Stimulated activated memory B cell treated with anti-CD40 and anti-IgM and Interleukin-4, amounts not matched to agents 10 μg/mL and 1 μg/mL and 100 μg/mL, for 72 hours (primary cell): ENCODE data around the gene TOMM34.

ENCODE experiments used
- ATAC-seq: fragments of 150-1000 bp; cut with Tn5 transposase; 2 replicates; pipeline ENCODE4 v1.10.0; 2021
- H3K27ac Mint-ChIP-seq: one replicate; pipeline ENCODE4 v1.8.0; 2022; ENCODE audit warnings: mild to moderate bottlenecking, mixed read lengths
- H3K27me3 Mint-ChIP-seq: one replicate; pipeline ENCODE4 v1.8.0; 2022; ENCODE audit warnings: mixed read lengths
- H3K36me3 Mint-ChIP-seq: one replicate; pipeline ENCODE4 v1.8.0; 2022; ENCODE audit warnings: mixed read lengths
- H3K4me1 Mint-ChIP-seq: one replicate; pipeline ENCODE4 v1.8.0; 2022; ENCODE audit warnings: mixed read lengths
- H3K4me3 Mint-ChIP-seq: one replicate; pipeline ENCODE4 v1.8.0; 2022; ENCODE audit warnings: mild to moderate bottlenecking, moderate library complexity, mixed read lengths
- H3K9me3 Mint-ChIP-seq: one replicate; pipeline ENCODE4 v1.8.0; 2022; ENCODE audit warnings: mixed read lengths

The TOMM34 gene

GRCh38 chr20:44900231-44900854 is 59.9 kb downstream of the TOMM34 start:
- Mint-ChIP-seq H3K4me3 (no peak overlapping the region), H3K36me3 (peaks cover 48% of the 10 kb centered on the region), H3K9me3 (no peaks in the 10 kb centered on the region), H3K27me3 (no peaks in the 10 kb centered on the region), H3K4me1 (peaks cover 40% of the 10 kb centered on the region), H3K27ac (peak overlapping the region; percentile 30)
- no peak for ATAC-seq

- Mint-ChIP-seq H3K4me1 (peaks cover 67% of the 10 kb centered on the region), H3K9me3 (no peaks in the 10 kb centered on the region), H3K27ac (no peak overlapping the region), H3K27me3 (no peaks in the 10 kb centered on the region), H3K4me3 (no peak overlapping the region), H3K36me3 (peaks cover 43% of the 10 kb centered on the region)
- ATAC-seq, result no peak
Measured at GRCh38 chr20:44897133-44897532, 63.1 kb downstream of the TOMM34 start.

GRCh38 chr20:44896583-44896982 is 63.6 kb downstream of the TOMM34 start:
- H3K4me3 Mint-ChIP-seq, result no peak overlapping the region
- H3K27ac Mint-ChIP-seq, result no peak overlapping the region
- peaks cover 44% of the 10 kb centered on the region for H3K36me3 Mint-ChIP-seq

GRCh38 chr20:44894959-44895358 is 65.2 kb downstream of the TOMM34 start:
- peaks cover 79% of the 10 kb centered on the region for H3K4me1 Mint-ChIP-seq
- ATAC-seq, result no peak
- H3K36me3 Mint-ChIP-seq, result peaks cover 35% of the 10 kb centered on the region
- no peak overlapping the region for H3K27ac Mint-ChIP-seq
- no peak overlapping the region for H3K4me3 Mint-ChIP-seq
- H3K9me3 Mint-ChIP-seq, result no peaks in the 10 kb centered on the region
- H3K27me3 Mint-ChIP-seq, result no peaks in the 10 kb centered on the region

More at GRCh38 chr20:44896583-44896982, 63.6 kb downstream of the TOMM34 start:
- no peaks in the 10 kb centered on the region for H3K9me3 Mint-ChIP-seq
- no peak for ATAC-seq
- peaks cover 73% of the 10 kb centered on the region for H3K4me1 Mint-ChIP-seq
- no peaks in the 10 kb centered on the region for H3K27me3 Mint-ChIP-seq
